ENCODE data around the gene BRD3OS.
A peak's percentile ranks its signal among the peaks of the same experiment; 100 is the strongest.

BRD3OS gene

DNA sequence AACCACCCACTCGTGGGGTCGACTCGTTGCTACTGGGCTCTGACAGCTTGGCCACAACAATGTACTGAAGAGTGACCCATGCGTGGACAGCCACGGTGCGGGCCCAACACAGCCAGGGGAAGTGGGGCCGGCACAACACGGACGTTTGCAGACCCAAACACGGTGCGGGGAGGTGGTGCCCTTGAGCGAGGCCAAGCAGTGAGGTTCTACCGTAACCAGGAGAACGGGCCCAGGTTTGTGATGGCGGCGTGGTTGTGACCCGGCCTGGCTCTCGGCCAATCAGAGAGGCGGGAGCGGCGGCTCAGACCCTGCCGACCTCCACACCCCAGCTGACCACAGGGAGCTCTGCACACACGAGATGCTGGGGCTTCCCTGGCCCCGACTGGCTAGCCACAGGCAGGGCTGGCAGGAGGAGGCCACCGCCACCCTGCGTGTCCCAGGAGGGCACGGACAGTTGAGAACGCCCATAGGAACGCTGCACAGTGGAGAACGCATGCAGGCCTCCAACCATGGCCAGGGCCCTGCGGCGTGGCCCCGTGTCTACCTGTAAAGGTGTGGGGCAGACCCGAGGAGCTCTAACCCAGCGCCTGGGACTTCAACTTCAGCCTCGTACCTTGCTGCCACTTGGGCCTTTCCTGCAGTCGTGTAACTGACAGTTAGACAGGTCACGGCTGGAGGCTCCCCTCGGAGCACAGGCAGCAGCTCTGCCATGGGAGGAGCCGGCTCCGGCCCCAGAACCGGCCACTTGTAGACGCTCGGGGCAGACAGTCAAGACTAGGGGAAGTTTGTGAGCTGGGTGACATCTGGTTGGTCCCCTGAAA is 28.9 kb downstream of the BRD3OS start:
- DNase-seq, result no peak

DNA sequence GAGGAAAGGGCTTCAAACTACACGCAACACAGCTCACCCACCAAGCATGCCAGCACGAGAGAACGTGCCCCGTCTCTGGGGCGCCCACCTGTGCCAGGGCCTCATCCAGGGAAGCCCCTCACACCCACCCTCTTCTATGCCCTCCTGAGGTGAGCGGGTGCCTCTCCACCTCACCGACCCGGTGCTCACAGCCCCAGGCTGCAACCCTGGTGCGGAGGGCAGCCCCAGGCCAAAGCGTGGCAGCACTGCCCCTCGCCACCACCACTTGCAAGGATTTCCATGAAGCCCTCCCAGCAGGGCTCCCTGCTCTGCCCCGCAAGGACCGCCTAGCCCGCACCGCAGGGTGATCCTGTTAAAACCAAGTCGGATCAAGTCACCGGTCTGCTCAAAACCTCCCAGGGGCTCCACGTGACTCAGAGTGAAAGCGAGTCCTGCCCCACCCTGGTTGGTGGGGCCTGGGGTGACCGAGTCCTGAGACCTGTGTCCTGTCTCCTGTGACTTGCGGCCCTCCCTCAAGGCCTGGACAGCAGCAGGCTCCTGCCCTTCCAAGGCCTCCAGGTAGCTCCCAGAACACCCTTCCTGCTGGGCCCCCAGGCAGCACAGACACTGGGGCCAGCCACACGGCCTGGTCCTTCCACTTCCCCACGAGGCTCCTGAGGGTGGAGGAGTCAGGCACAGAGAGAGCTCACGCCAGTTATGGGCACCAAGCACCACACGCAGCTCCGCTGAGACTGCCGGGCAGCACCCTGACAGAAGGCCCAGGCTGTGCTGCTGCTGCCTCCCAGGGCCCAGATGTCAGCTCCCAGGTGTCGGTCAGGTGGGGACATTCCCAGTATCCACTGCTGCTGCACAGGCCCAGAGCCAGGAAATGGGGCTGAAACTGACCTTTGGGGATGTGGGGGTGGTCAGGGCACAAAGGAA is 29.9 kb downstream of the BRD3OS start:
- peak; percentile 13 for DNase-seq

DNA sequence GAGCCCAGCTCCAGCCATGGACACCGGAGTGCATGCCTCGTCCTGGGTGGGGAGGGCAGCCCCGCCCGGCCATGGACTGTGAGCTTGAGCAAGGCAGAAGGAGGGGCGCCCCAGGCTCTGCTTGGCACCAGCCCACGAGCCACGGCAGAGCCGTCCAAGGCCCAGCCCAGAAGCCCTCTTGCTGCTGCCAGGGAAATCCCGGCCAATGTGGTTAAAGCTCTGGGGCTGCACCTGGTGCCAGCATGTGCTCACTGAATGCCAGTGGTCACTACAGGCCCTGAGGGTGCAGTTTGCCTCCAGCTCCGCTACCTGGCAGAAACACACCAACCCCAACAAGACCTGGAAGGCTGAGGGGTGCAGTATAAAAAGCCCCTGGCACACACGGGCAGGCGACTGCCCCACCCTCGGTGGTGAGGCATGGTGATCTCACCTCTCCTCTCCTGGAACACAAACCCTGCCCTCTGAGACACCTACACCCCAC is 30.7 kb downstream of the BRD3OS start:
- DNase-seq, result peak; percentile 13

DNA sequence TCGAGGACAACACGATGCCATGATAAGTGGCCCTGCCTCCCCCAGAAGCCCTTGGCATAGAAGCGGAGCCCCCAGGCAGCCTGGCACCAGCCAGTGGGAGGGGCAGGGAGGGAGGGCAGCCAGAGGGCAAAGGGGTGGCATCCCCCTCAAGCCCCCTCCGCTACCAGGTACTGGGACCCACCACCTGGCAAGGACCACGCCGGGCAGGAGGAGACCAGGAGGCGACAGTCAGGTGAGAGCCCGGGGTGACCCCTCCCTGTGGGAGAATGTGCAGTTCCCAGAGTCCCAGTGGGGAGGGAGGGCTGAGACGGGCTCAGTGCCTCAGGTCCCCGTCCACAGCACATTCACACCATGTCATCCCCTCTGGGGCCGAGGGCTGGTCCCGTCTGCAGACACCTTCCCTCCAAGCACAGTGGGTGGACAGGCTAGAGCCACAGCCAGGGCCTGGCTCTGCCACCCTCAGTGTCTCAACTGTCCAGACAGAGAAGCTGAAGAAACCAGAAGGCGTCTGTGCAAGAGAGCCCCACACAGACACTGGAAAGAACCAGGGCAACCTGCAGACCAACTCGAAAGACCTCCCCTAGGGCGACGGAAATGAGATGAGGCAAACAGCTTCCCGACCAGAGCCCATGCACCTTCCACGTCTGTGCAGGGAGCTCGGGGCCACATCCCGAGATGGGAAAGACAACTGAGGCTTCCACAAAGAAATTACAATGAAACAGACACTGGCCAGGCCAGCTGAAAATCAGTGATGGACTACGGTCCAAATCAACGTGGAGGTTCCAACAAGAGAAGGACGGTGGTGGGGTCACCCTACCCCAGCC is 31.4 kb downstream of the BRD3OS start:
- peak; percentile 13 for DNase-seq

DNA sequence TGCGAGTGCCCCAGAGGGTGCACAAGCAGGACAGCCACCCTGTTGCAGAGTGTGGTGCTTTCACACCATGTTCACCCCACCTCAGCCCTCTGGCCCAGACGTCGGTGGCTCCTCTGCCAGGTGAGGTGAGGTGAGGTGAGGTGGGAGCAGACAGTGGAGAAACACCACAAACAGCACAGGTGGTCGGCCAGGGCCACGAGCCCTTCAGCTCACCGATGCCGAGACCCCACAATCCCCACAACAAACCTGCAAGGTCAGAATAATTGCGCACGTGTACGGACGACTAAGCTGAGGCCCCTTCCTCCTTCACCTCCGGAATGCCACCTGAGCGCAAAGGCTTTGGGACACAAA is 32.0 kb downstream of the BRD3OS start:
- DNase-seq, result peak; percentile 13

DNA sequence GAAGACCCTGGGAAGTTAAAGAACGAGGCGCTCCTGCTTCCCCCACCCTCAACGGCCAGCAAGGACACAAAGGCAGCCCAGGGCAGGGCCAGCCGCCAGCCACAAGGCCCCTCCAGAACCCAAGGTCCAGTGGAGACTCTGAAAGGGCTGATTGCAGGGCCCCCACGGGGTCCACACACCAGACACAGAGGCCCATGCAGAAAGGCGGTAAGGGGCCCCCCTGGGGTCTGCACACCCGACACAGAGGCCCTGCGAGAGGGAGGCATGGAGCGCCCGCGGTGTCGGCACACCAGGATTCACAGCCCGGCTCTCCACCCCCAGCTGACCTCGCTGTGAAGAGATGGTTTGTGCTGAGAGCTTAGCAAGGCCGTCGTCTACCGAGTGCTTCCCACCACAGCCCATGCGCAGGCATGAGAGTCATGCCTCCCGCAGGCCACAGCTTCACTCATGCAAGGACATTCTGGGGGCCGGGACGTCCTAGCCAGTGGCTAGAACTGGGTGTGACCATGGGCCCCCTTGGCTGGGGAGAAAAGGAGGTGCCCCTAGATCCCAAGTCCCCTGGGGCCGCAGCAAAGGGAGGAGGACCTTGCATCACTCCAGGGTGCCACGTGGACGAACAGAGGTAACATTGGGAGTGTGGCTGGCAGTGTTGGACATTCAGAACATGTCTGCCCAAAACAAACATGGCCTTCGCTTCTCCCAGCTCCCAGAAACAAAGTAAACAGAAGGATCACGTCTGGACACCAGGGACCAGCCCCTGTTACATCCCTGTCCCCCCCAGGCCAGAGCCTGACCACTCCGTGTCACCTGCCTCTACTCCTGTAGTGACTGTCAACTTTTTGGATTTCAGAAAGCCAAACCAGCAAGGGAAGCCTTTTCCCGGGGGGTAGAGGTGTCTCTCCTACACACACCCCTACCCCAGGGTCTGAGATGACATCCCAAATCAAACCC is 32.7 kb downstream of the BRD3OS start:
- DNase-seq, result peak; percentile 13

DNA sequence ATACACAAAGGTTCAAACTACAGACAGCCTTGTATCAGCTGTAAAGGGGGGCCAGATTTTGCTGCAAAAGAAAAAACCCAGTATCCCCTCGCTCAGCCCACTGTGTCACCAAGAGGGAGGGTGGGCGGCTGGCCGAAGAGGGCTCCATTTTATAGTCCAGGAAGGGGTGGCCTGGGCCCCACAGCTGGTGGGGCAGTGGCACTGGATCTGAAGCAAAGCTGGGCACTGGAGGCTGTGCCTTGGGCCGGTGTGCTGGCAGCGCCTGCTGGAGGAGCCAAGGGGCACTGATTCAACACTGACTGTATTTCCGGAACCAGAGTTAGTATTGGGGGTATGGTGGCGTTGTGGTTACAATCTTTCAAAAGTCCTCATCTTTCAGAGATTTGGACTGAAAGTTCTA is 33.4 kb downstream of the BRD3OS start:
- peak; percentile 15 for DNase-seq

DNA sequence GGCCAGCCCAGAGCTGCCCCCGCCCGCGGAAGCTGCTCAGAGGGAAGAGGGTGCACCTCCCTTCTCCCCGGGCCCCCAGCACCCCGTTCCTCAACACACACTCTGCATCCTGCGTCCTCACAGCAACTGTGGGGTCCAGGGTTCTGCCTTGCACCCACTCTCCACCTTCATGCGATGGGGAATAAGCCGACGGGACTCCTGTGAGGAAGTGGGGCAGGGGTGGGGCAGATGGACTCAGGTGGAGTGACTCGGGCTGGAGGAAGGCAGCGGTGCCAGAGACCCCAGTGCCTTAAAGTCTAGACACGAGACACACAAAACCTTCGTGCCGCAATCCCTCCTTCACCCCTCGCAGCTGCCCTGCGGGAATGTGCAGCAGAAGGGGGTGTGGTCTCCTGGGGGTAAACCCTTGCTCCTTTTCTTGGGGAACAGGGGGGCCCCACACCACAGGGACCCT is 33.9 kb downstream of the BRD3OS start:
- DNase-seq, result no peak

DNA sequence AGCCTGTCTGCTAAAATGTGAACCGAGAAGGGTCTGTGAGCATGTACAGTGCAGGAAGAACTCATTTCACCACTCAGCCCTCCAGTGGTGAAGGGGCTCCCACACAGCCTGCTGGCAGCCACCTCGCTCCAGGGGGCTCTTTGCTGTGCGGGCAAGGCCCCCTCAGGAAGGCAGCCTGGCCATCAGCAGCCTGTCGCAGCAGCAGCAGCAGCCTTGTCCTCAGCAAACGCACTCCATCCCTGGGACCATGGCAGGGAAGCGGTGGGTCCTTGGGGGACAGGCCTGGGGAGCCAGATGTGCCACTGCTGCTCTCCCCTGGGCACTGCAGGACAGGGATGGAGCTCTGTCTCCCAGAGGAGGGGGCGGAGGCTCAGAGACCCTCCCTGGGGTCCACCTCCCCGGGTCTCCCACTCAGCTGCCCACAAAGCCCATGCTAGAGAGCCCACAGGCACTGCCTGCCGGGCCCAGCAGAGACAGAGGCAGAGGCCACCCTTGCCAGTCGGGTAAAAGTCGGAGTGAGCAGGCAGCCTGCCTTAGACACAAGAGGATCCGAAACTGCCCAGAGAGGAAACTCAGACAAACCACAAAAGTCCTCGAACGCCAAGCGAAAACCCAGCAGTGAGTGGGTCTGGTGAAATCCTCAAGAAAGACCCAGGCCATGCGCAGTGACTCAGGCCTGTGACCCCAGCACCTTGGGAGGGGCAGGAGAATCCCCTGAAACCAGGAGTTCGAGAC is 34.5 kb downstream of the BRD3OS start:
- peak; percentile 77 for DNase-seq

DNA sequence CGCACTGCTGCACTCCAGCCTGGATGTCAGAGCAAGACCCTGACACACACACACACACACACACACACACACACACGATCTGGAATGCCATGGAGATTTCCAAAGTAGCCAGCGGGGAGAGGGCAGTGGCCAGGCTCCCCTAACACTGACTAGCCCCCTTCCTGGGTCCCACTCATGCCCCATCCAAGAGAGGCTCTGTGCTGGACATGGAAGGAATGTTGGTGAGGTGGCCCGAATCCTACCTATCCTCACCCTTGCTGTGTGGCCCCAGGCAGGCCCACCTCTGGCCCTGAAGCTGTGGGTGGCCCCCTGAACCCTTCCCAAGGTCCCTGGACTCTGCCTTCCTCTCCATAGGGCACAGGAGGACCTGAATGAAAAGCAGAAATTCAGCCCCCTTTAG is 35.3 kb downstream of the BRD3OS start:
- DNase-seq, result no peak

DNA sequence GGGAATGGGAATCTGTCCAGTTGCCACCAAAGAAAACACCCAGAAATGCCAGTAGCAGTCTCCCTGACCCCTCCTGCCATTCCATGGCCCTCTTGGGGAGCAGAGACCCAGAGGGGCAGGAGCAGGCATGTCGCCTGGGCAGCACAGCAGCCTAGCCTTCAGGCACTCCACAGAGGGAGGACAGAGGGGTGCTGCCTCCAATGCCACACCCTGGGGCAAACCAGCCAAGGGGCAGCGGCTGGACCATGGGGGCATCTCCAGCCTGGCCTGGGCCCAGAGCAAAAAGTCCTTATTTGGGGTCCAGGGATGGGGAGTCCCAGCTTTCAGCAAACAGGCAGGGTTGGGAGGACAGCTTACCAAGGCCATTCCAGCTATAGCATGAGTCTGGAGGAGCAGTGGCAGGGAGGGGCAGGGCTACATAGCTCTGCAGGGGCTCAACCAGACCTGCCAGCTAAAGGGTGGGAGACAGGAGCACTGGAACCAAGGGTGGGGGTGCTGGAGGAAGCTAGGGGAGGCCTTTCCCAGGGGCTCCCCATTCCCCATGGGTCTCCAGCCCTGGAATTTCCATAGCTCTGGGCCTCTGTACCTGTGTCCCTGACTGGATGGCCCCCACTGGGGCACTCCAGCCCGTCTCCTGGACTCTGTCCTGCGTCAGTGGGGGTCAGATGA is 35.9 kb downstream of the BRD3OS start:
- no peak for DNase-seq

DNA sequence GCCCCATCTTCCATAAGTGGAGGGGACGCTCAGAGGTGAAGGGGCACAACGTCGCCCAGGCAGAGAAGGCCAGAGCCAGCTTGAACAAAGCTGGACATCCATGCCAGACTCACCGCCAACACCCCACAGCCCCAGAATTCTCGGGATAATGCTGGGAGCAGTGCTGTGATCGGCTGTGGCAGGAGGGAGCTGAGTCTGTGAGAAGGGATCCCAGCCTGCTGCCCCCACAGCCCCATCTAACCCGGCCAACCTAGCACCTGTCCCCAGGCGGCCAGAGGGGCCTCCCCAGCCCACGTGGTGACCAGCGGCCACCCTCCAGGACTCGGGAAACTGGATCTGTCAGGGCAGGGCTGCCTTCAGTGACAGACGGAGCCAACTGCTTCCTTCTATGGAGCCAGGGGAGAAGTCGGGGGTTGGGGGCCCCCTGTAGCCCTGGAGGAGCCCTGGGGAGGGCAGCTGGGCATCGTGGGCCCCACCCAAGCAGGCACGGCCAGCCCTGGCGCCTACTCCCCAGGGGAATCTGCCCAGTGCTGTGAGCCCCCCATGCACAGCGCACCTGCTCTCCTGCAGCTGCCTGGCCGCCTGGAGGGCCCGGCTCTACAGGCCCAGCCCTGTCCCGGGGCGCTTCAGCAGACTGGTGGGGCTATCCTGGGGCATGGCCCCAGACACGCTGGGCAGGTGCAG is 36.5 kb downstream of the BRD3OS start:
- no peak for DNase-seq

DNA sequence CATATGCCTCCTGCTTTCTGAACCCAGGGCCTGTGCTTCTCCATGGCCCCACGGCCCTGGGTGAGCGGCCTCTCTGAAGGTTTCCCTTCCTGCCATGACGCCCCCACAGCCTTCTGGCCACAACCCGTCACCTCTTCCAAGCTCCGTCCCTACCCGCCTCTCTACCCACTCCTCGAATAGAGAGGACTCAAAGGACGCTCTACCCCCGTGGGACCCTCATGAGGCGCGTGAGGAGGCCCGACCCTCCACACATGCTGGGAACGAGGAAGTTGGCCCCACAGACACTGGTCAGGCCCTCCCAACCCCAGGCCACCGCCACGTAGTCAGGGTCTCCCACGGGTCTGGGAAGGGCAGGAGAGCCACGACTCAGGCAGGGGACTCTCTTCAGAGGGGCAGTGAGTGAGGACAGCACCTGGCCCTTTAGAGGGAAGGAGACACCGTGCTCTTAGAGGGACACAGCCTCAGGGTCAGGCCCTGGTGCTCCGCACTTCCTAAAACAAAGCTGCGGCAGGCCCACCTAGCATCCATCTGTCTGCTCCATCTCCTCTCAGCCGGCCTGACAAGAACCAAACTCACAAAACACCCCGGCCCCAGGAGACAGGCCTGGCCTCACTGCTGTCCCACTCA is 37.3 kb downstream of the BRD3OS start:
- no peak for DNase-seq

DNA sequence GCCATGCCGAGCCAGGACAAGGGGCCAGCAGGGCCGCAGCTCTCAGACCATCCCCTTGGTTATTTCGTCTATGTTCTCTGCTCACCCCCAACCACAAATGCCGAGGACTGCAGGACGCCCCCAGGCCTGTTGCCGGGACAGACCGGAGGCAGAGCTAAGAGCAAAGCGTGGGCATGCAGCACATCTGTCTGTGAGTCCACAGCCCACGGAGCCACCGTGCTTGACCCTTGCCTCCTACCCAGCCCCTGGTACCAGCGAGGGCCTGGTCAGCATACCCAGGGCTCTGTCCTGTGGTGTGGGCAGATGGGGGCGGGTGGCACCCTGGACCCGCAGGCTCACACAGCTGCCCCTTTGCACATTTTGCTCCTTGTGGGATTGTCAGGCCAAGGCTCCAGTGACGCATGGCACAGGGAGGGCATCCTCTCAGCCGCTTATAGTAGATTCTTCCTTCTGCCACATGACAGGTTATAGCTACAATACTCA is 37.8 kb downstream of the BRD3OS start:
- no peak for DNase-seq

DNA sequence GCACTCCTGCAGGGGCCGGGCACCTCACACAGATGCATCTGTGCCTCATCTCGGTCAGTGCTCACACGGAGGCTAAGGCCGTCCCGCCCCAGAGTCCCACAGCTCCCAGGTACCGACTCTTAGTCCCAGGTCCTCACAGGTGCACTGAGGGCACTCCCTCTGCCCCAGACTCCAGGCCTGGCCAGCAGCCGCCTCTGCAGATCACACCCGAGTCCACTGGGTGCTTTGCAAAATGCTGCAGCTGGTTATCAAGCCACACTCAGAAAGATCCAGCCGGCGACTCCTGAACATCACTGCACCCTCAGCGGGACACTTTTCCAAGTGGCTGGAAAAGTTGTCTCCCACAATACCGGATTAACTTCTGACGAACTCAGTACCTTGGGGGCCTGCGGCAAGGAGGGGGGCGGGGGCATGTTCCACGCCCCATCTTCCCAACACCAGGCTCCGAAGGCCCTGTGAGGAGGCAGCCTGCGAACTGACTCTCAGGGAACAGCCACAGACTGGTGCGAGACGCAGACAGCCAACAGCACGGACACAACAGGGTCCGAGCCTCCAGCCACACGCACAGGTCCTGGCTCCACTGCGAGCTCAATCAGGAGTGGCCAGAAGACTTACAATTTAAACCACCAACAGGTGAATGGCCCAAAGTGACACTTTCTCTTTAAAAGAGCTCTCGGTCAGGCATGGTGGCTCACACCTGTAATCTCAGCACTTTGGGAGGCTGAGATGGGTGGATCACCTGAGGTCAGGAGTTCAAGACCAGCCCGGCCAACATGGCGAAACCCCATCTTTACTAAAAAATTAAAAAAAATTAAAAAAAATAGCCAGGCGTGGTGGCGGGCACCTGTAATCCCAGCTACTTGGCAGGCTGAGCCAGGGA is 38.5 kb downstream of the BRD3OS start:
- DNase-seq, result no peak

DNA sequence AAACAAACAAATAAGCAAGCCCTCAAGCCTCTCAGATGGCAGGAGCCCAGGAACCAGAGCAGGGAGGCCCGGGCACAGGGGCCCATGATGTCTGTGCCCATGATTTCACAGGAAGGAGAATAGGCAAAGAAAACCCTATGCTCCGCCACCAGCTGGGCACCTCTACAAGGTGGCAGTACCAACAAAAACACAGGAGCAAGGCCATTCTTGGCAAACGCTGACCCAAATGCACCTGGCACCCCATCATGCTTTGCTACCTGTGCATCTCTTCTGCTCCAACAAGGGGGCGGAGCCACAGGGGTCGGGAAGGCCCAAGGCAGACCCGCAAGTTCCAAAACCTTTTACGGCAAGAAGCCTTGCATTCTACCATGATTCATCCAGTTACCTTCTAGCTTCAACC is 39.4 kb downstream of the BRD3OS start:
- DNase-seq, result no peak

DNA sequence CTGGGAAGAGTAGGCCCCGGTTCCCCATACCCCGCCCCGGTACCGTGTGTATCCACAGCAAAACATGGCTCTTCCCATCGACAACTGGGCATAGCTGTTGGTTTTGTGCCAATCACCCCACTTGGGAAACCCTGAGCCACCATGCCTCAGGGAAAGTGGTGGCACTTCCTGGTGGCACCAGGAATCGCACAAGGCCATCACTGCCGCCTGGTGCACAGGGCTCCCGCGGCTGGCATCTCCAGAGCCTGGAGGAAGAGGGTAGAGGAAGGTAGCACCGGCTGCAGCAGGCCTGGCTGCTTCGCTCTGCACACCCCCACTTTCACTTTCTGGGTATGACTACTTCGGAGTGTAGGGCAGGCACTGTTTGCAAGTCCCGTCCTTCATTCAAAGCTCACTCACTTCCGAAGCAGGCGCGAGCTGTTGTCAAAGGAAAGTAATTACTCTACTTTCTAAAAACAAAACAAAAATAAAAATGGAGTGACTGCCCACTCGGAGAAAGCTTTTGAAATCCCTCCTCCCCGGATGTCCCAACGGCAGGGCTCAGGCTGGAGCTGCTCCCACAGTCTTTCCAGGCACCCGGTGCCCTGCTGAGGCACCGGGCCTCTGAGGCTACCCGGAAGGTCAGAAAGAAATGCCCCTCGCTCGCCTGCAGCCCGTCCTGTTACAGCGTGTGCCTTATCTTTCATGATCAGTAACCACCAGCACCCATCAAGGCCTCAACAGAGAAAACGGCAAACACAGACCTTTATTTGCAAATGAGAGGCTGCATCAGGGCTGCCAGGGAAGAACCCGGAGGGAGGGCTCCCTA is 40.5 kb downstream of the BRD3OS start:
- peak; percentile 59 for DNase-seq
